HG02759 (cell line): ENCODE data around the gene FAT1.

ENCODE experiments used
- ATAC-seq: cut with Tn5 transposase; IDR thresholded peaks from one replicate; pipeline ENCODE4 v1.9.1; 2021; ENCODE audit warnings: mild to moderate bottlenecking, moderate library complexity; ENCODE audit not compliant: unreplicated experiment

FAT1 gene

GRCh38 chr4:186752325-186752724 is 28.7 kb upstream of the FAT1 start:
- no peak for ATAC-seq

GRCh38 chr4:186749611-186750281 is 26.1 kb upstream of the FAT1 start:
- ATAC-seq = no peak

DNA sequence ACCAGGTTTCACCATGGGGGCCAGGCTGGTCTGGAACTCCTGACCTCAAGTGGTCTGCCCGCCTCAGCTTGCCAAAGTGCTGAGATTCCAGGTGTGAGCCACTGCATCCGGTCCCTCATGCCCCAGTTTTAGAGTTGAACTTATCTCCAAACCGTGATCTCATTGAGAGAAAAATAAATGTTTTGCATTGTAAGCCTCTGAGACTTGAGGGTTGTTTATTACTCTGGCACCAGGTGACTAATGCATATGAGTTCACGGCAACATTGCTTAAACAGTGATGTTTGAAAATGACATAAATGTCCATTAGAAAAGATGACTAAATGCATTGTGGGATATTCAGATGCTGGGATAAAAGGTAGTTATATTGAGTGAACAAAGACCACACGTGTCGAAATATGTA is 22.9 kb upstream of the FAT1 start:
- no peak for ATAC-seq

GRCh38 chr4:186743261-186743660 is 19.6 kb upstream of the FAT1 start:
- ATAC-seq = no peak

DNA sequence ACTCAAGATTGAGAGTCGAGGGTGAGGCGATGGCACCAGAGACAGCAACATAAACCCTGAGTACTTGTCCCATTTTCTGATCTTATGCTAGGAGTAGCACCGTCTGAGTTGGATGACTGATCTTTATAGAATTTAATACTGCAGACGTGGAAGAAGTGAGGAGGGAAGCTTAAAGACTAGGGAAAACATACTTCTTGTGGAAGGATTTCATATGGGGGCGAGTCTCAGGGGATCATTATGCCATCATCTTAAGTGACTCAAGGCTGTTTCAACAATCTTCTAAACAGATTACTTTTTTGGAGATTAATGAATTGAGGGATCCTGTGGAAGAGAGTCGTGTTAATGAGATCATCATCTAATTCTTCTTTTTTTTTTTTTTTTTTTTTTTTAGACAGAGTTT is 17.2 kb upstream of the FAT1 start:
- ATAC-seq = no peak

DNA sequence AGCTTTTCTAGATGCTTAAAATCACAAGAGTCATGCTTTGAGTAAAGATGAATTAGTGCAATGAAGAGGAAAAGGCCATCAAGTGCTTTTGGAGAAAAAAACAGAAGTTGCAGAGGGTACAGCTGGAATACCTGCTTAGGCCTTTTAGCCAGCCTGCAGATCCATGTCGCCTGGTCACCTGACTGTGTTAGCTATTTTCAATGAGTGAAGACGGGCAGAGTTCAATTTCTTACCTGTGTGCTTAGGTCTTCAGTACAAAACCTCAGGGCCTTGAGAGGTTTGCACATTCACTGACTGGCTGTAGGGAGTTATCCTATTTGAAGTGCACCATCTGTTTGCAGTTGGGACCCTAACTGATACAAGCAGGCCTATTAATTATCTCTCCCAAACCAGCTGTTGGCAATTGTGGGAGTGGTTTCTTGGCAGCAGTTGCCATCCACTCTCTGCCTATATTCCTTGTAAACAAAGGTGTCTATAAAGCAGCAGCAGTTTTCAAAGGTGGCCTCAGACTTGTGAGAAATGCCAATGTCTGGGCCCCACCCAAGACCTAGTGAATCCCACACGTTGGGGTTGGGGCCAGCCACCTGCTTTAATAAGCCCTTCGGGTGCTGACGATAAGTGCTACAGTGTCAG is 16.3 kb upstream of the FAT1 start:
- ATAC-seq = no peak

- no peak for ATAC-seq
These were observed 15.7 kb upstream of the FAT1 start for GRCh38 chr4:186739317-186739716.

DNA sequence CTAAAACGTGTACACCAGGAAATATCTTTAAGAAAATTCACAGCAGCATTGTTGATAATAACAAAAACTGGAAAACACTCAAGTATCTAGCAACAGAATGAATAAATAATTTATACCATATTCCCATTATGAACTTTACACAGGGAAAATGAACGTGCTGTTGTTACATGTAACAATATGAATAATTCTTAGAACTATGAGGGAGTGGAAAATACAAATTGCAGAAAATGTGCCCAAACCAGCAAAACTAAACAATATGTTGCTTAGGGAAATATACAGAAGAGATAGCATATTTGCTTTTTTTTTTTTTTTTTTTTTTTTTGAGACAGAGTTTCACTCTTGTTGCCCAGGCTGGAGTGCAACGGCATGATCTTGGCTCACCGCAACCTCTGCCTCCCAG is 14.8 kb upstream of the FAT1 start:
- no peak for ATAC-seq

- no peak for ATAC-seq
These were observed 13.8 kb upstream of the FAT1 start for GRCh38 chr4:186737427-186737826.

DNA sequence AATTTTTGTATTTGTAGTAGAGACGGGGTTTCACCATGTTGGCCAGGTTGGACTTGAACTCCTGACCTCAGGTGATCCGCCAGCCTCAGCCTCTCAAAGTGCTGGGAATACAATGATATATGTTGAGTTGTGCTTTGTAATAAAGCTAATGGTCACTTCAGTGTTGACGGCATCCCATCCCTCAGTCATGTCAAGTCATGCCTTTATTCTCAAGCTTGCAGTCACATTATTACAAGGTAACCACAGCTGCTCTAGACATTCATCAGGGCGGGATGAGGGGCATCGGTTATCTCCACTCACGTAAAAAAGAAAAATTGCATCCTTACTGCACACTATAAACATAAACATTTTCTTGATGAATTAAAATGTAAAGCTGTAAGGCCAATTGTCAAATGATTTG is 12.8 kb upstream of the FAT1 start:
- no peak for ATAC-seq

DNA sequence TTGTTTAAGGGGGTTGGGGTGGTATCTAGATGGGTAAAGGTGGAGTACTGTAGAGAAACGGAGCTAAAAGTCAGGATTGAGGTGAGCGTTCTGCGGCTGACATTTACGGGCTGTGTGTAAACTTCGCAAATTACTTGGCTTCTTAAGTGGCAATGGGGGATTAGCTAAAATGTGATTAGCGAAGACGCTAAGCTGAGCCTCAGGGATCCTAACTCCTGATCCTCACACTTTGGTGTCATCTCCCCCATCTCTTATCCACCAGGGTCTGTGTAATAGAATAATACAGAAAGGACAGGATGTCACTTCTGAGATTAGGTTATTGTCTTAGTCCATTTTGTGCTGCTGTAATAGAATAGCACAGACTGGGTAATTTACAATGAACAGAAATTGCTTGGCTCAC is 10.6 kb upstream of the FAT1 start:
- ATAC-seq = no peak

GRCh38 chr4:186733778-186734177 is 10.1 kb upstream of the FAT1 start:
- ATAC-seq = no peak

DNA sequence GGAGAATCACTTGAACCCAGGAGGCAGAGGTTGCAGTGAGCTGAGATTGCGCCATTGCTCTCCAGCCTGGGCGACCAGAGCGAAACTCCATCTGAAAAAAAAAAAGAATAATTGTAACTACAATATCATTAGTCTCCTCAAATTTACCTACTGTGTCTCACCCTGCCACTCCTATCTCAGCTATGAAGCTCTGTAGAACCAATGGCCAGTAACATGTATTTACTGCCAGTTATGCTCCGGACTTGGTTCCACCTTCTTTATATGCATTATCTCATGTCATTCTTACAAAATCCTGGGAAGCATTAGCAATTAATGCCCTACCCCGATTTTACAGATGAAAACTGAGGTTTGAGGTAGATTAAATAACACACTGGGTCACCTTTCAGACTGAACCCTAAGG is 7.0 kb upstream of the FAT1 start:
- no peak for ATAC-seq

DNA sequence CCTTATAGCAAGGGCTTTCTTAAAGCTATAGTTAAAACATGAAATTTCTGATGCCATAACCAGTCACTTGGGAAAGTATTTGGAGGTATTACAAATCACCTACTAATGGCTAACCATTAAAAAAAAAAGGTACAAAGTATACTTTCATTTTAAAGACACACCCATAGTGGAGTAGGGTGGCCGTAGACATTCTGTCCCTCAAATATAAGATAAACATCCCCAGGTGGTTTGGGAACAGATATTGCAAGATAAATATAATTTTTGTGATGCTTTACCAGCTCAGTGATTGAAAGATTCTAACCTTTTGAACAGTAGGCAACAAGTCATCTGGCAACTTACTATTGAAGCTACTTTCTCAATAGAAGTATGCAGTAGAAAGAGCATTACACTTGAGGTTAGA is 6.2 kb upstream of the FAT1 start:
- no peak for ATAC-seq

DNA sequence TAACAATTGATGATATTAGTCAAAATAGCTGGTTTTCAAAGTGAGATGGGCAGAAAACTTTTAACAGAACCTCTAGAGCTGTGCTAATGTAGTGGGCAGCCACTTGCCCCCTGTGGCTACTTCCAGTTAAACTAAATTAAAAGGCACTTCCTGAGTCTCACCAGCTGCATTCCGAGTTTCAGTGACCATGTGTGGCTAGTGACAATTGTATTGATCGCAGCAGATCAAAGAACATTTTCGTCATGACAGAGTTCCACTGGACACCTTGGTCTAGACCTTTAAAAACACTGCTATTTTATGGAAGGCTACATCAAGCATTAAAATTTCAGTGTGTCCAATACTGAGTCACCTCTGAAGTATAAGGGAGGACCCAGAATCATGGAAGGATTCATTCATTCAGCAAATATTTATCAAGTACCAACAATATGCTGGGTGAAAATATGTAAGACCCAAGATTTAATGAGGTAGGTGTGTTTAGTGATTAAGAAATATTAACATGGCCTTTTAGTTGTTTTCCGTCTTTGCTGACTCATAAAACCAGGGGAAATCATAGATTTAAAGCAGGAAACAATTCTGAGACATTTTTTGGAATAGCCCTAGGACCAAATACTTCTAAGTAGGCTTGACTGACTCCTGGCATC is 5.1 kb upstream of the FAT1 start:
- no peak for ATAC-seq

GRCh38 chr4:186727977-186728519 is 4.4 kb upstream of the FAT1 start:
- ATAC-seq = no peak

DNA sequence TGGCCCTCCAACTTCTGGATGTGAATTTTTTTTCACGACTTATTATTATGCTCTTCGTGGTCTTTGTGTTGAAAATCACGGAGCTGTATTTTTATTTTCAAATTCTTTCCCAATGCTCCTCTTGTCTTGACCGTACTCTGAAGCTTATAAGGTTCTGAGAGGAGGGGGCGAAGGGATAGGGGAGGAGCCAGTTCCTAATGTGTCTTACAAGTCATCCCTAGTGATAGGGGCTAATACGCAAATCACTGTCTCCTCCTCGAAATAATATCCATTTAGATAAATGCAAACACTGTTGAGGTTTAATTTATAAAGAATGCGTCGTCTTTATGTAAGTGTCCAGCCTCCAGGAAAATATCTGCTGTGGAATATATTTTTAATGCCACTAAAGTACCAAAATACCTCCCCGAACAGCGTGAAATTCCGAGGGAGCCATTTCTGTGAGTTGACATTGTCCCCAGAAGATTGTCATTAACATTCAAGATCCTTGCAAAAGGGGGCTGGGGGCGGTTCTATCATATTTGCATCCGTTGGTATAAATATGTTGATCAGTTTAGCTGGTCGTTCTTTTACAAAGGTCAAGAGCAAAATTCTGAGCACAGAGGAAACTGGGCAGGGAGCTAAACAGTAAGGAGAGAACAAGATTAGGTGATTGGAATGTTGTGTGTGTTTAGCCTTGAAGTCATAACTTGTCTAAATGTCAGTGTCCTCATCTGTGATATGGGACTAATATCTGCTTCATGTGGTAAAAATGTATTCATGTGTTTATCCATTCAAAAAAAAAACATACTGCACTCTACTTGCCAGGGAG is 3.7 kb upstream of the FAT1 start:
- no peak for ATAC-seq

- no peak for ATAC-seq
These were observed 2.9 kb upstream of the FAT1 start for GRCh38 chr4:186726426-186727168.

GRCh38 chr4:186725469-186726425 is 2.1 kb upstream of the FAT1 start:
- ATAC-seq = no peak
